Mucosa of stomach (tissue), 1 donor: Measurements from ENCODE around the gene GPR183.

Experiments used
- H3K27me3 ChIP-seq: one replicate; pipeline ENCODE4 v1.7.0; 2013; ENCODE audit warnings: mild to moderate bottlenecking, low read length; ENCODE audit not compliant: control insufficient read depth, insufficient read depth
- H3K36me3 ChIP-seq: one replicate; pipeline ENCODE4 v1.7.0; 2013; ENCODE audit warnings: low read length; ENCODE audit not compliant: control insufficient read depth, insufficient read depth
- H3K4me1 ChIP-seq: one replicate; pipeline ENCODE4 v1.7.0; 2013; ENCODE audit warnings: mild to moderate bottlenecking, low read length; ENCODE audit not compliant: control insufficient read depth, insufficient read depth
- H3K4me3 ChIP-seq: one replicate; pipeline ENCODE4 v1.7.0; 2013; ENCODE audit warnings: low read length
- H3K9ac ChIP-seq: one replicate; pipeline ENCODE4 v1.7.0; 2013; ENCODE audit warnings: mild to moderate bottlenecking, low read length, moderate library complexity
- H3K9me3 ChIP-seq: one replicate; pipeline ENCODE4 v1.7.0; 2013; ENCODE audit warnings: mild to moderate bottlenecking, low read length, moderate library complexity; ENCODE audit not compliant: control insufficient read depth
- donor health status: Pancreatic carcinoma.

The GPR183 gene

GRCh38 chr13:99282264-99283231 is 24.7 kb downstream of the GPR183 start:
- no peaks in the 10 kb centered on the region for H3K9me3 ChIP-seq
- H3K4me3 ChIP-seq, result no peak overlapping the region
- no peak overlapping the region for H3K9ac ChIP-seq
- H3K27me3 ChIP-seq, result no peaks in the 10 kb centered on the region
- H3K4me1 ChIP-seq, result peaks cover 21% of the 10 kb centered on the region
- no peaks in the 10 kb centered on the region for H3K36me3 ChIP-seq

DNA sequence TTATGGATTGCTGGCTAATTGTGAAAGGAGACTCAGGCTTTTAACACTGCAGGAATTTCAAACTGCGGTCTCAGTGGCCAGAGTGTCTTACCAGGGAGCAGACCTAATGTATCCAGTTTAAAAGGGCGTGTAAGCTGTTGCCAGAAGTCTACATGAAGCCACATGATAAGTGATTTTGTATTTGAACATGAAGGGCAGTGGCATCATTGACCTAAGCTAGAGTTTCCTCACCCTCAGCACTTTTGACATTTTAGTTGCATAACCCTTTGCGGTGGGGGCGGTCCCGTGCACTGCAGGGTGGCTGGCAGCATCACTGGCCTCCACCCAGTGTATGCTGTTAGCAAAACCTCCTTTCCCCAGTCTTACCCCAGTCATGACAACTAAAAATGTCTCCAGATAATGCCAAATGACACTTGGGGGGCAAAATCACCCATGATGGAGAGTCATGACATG is 25.4 kb downstream of the GPR183 start:
- Histone ChIP-seq H3K4me1 (peaks cover 21% of the 10 kb centered on the region), H3K9ac (no peak overlapping the region), H3K36me3 (no peaks in the 10 kb centered on the region), H3K4me3 (no peak overlapping the region), H3K9me3 (no peaks in the 10 kb centered on the region), H3K27me3 (no peaks in the 10 kb centered on the region)

GRCh38 chr13:99280166-99280565 is 27.0 kb downstream of the GPR183 start:
- no peaks in the 10 kb centered on the region for H3K9me3 ChIP-seq
- peaks cover 11% of the 10 kb centered on the region for H3K4me1 ChIP-seq
- no peak overlapping the region for H3K4me3 ChIP-seq
- no peaks in the 10 kb centered on the region for H3K27me3 ChIP-seq
- no peak overlapping the region for H3K9ac ChIP-seq
- no peaks in the 10 kb centered on the region for H3K36me3 ChIP-seq

DNA sequence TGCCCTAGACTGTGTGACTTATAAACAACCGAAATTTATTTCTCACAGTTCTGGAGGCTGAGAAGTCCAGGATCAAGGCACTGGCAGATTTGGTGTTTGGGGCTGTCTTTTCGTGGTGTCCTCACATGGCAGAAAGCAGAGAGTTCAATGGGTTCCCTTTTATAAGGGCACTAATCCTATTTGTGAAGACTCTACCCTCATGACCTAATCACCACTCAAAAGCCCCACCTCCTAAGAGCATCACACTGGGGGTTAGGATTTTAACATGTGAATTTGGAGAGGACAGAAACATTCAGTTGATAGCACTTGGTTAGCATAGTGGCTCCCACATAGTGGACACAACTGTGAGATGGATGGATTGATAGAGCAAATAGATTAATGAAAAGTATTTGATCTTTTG is 27.6 kb downstream of the GPR183 start:
- Histone ChIP-seq H3K36me3 (no peaks in the 10 kb centered on the region), H3K27me3 (no peaks in the 10 kb centered on the region), H3K9ac (no peak overlapping the region), H3K4me3 (no peak overlapping the region), H3K9me3 (no peaks in the 10 kb centered on the region), H3K4me1 (peaks cover 11% of the 10 kb centered on the region)

DNA sequence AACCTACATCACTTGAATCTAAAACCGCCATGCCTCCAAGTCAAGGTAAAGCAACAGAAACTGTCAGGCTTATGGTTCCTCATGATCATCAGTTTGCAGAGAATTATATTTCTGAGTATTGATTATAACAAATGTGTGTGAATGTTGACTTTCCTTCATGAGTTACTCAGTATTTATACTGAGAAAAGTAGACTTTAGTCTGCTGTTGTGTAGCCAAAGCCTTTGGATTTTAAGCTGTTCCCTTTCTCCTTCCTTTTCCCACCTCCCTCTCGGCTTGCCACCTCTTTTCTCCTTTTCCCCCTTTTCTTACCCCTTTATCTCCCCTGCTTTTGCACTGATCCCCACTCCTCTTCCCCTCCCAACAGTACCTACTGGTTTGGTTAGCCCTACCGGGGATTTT is 28.4 kb downstream of the GPR183 start:
- H3K36me3 ChIP-seq, result no peaks in the 10 kb centered on the region
- H3K4me1 ChIP-seq, result peaks cover 11% of the 10 kb centered on the region

DNA sequence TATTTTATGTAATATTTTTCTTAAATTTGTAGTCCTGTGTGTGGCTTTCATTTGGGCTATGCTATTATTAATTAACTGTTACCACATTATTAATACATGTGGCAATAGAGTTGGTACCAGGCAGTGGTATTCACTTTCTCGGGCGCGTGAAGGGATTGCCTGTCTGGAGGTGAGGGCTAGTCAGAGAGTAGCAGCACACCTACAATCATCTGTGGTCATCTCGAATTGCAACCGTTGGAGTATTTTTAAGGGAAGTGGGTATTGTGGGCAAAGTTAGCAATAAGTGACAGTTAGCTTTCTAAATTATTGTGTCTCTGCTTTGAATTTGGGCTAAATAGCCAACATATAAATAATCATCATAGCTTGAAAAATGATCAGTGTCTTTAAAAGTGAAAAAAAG is 29.0 kb downstream of the GPR183 start:
- Histone ChIP-seq H3K9me3 (no peaks in the 10 kb centered on the region), H3K36me3 (no peaks in the 10 kb centered on the region), H3K27me3 (no peaks in the 10 kb centered on the region), H3K4me3 (no peak overlapping the region), H3K9ac (no peak overlapping the region), H3K4me1 (peaks cover 11% of the 10 kb centered on the region)

More for the DNA sequence above, 28.4 kb downstream of the GPR183 start:
- Histone ChIP-seq H3K4me3 (no peak overlapping the region), H3K9me3 (no peaks in the 10 kb centered on the region), H3K27me3 (no peaks in the 10 kb centered on the region), H3K9ac (no peak overlapping the region)

- H3K4me3 ChIP-seq, result no peak overlapping the region
- peaks cover 11% of the 10 kb centered on the region for H3K4me1 ChIP-seq
- no peak overlapping the region for H3K9ac ChIP-seq
- no peaks in the 10 kb centered on the region for H3K27me3 ChIP-seq
- no peaks in the 10 kb centered on the region for H3K36me3 ChIP-seq
- no peaks in the 10 kb centered on the region for H3K9me3 ChIP-seq
These were observed 29.6 kb downstream of the GPR183 start for GRCh38 chr13:99277629-99278028.

DNA sequence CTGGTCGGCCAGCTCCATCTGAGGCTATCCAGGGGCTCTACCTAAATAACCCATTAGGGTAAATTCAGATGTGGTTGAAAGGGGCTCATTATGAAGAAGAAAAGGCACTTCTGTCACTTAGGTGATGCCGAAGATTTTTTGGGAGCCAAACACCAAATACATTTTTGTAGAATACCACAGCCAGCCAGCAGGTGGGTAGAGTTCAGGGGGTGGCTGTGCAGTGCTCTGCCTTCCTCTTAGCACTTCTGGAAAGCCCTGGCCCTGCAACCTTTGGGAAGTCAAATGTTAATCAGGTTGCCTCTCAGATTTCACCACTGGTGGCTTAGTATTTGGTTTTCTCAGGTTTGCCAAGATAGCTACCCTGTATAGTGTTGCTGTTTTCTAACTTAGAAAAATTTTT is 30.5 kb downstream of the GPR183 start:
- Histone ChIP-seq H3K27me3 (no peaks in the 10 kb centered on the region), H3K4me1 (peaks cover 11% of the 10 kb centered on the region), H3K9ac (no peak overlapping the region), H3K9me3 (no peaks in the 10 kb centered on the region), H3K36me3 (no peaks in the 10 kb centered on the region), H3K4me3 (no peak overlapping the region)

- Histone ChIP-seq H3K4me1 (peaks cover 7% of the 10 kb centered on the region), H3K36me3 (no peaks in the 10 kb centered on the region), H3K4me3 (no peak overlapping the region), H3K9ac (no peak overlapping the region), H3K9me3 (no peaks in the 10 kb centered on the region), H3K27me3 (no peaks in the 10 kb centered on the region)
These were observed 32.1 kb downstream of the GPR183 start for GRCh38 chr13:99275093-99275469.

GRCh38 chr13:99273128-99273527 is 34.1 kb downstream of the GPR183 start:
- Histone ChIP-seq H3K9me3 (no peaks in the 10 kb centered on the region), H3K36me3 (no peaks in the 10 kb centered on the region), H3K4me3 (no peak overlapping the region), H3K9ac (no peak overlapping the region), H3K4me1 (no peaks in the 10 kb centered on the region), H3K27me3 (no peaks in the 10 kb centered on the region)

- Histone ChIP-seq H3K4me1 (no peaks in the 10 kb centered on the region), H3K4me3 (no peak overlapping the region), H3K9me3 (no peaks in the 10 kb centered on the region), H3K27me3 (no peaks in the 10 kb centered on the region), H3K9ac (no peak overlapping the region), H3K36me3 (no peaks in the 10 kb centered on the region)
These were observed 34.7 kb downstream of the GPR183 start for GRCh38 chr13:99272481-99272880.

DNA sequence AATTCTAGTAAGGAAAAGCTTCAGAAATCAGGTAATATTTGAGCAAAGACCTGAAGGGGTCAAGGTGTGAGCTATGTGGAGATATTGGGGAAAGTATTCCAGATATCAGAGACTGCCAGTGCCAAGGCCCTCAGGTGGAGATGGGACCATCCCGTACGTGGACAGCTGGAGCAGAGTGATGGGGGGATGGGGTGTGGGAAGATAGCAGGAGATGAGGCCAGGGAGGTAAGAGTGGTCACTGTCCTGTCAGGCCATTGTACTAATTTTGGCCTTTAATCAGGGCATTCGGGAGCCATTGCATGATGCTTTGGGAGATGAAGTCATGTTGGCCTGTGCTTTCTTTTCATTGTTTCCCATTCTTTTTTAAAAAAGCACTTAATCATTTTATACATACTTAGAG is 36.0 kb downstream of the GPR183 start:
- Histone ChIP-seq H3K4me1 (no peaks in the 10 kb centered on the region), H3K9ac (no peak overlapping the region), H3K27me3 (no peaks in the 10 kb centered on the region), H3K4me3 (no peak overlapping the region), H3K36me3 (no peaks in the 10 kb centered on the region), H3K9me3 (no peaks in the 10 kb centered on the region)
